IMR-90 (cell line): ENCODE results near the gene WBP1L. TPM values are rescaled to one million over a fixed set of nuclear protein-coding genes. Genes with fewer than 3 reads are reported as not detected.

Source experiments
- ATAC-seq: fragments of 200-7000 bp; cut with Tn5 transposase; 2 replicates; pipeline ENCODE4 v1.9.1; 2020; ENCODE audit warnings: low read depth, mild to moderate bottlenecking, moderate library complexity
- BruUV-seq: library from RNA; stranded (reverse); fragments of 400-500 nt; replicated peaks from 2 replicates; lab custom pipeline; 2021; lab: Mats Ljungman, UMichigan
- CTCF ChIA-PET: fragments of 300-600 bp; formaldehyde crosslinking; extraction: SDS; loops from one replicate; lab custom pipeline; 2021; ENCODE audit warnings: antibody characterized with exemption; lab: Yijun Ruan, JAX
- POLR2A ChIA-PET: fragments of 300-600 bp; sonication (Branson Sonifier 250); formaldehyde crosslinking; loops from one replicate; lab custom pipeline; 2022; ENCODE audit warnings: antibody characterized with exemption; ENCODE audit not compliant: unreplicated experiment; lab: Charles Lee
- DNase-seq: peaks from one replicate; pipeline ENCODE4 v3.0.0; 2013
- H2AFZ ChIP-seq: replicated peaks from 2 replicates; pipeline ENCODE3; 2013; ENCODE audit warnings: low read length, mild to moderate bottlenecking; ENCODE audit not compliant: poor library complexity
- H2AK5ac ChIP-seq: 2 replicates; pipeline ENCODE4 v1.6.1; 2013; ENCODE audit warnings: low read depth, low read length, inconsistent platforms
- H2AK9ac ChIP-seq: replicated peaks from 2 replicates; pipeline ENCODE3; 2013; ENCODE audit warnings: mild to moderate bottlenecking, low read depth, low read length, moderate library complexity; ENCODE audit not compliant: poor library complexity
- H2BK120ac ChIP-seq: 2 replicates; pipeline ENCODE4 v1.6.1; 2013; ENCODE audit warnings: low read depth, low read length, inconsistent platforms
- H2BK15ac ChIP-seq: 3 replicates; pipeline ENCODE4 v1.6.1; 2013; ENCODE audit warnings: low read depth, low read length, inconsistent platforms
- H2BK20ac ChIP-seq: 2 replicates; pipeline ENCODE4 v1.6.1; 2013; ENCODE audit warnings: low read depth, mild to moderate bottlenecking, inconsistent platforms, low read length, moderate library complexity
- H2BK5ac ChIP-seq: 2 replicates; pipeline ENCODE4 v1.6.1; 2013; ENCODE audit warnings: mild to moderate bottlenecking, low read depth, low read length, inconsistent platforms; ENCODE audit not compliant: poor library complexity, severe bottlenecking
- H3K14ac ChIP-seq: replicated peaks from 2 replicates; pipeline ENCODE4 v1.6.1; 2013; ENCODE audit warnings: low read depth, low read length, inconsistent platforms
- H3K18ac ChIP-seq: 2 replicates; pipeline ENCODE4 v1.6.1; 2013; ENCODE audit warnings: low read depth, low read length, control low read depth
- H3K23ac ChIP-seq: 2 replicates; pipeline ENCODE4 v1.6.1; 2013; ENCODE audit warnings: low read depth, low read length, inconsistent platforms
- H3K27ac ChIP-seq: 2 replicates; pipeline ENCODE4 v1.5.1; 2013; ENCODE audit warnings: mild to moderate bottlenecking, control low read depth, low read length; ENCODE audit not compliant: insufficient read depth
- H3K27me3 ChIP-seq: 2 replicates; pipeline ENCODE4 v1.6.1; 2013; ENCODE audit warnings: low read length; ENCODE audit not compliant: control insufficient read depth, insufficient read depth
- H3K36me3 ChIP-seq: 2 replicates; pipeline ENCODE4 v1.6.1; 2013; ENCODE audit warnings: low read length, mixed read lengths; ENCODE audit not compliant: control insufficient read depth, insufficient read depth
- H3K4ac ChIP-seq: 2 replicates; pipeline ENCODE4 v1.6.1; 2013; ENCODE audit warnings: low read depth, low read length, inconsistent platforms
- H3K4me1 ChIP-seq: 2 replicates; pipeline ENCODE4 v1.6.1; 2013; ENCODE audit warnings: low read length, mixed read lengths; ENCODE audit not compliant: control insufficient read depth, insufficient read depth
- H3K4me2 ChIP-seq: 2 replicates; pipeline ENCODE4 v1.6.1; 2013; ENCODE audit warnings: low read depth, mild to moderate bottlenecking, control low read depth, low read length, moderate library complexity
- H3K4me3 ChIP-seq: 2 replicates; pipeline ENCODE4 v1.5.1; 2013; ENCODE audit warnings: low read depth, mild to moderate bottlenecking, control low read depth, low read length, moderate library complexity; ENCODE audit not compliant: insufficient read depth
- H3K56ac ChIP-seq: 2 replicates; pipeline ENCODE4 v1.6.1; 2013; ENCODE audit warnings: low read length, inconsistent platforms; ENCODE audit not compliant: insufficient read depth; ENCODE audit errors: extremely low read depth
- H3K79me1 ChIP-seq, 2 experiments: 2 replicates each; pipeline ENCODE4 v1.6.1; 2013; ENCODE audit warnings: low read length in 2 of 2, inconsistent platforms in 1 of 2, low read depth in 1 of 2
- H3K9ac ChIP-seq: 2 replicates; pipeline ENCODE4 v1.6.1; 2013; ENCODE audit warnings: low read depth, low read length, control low read depth
- H3K9me1 ChIP-seq: 2 replicates; pipeline ENCODE4 v1.6.1; 2013; ENCODE audit warnings: low read length, inconsistent platforms; ENCODE audit not compliant: insufficient read depth
- H3K9me3 ChIP-seq: 2 replicates; pipeline ENCODE4 v1.6.1; 2013; ENCODE audit warnings: low read length; ENCODE audit not compliant: control insufficient read depth, insufficient read depth
- H4K20me1 ChIP-seq: 2 replicates; pipeline ENCODE4 v1.6.1; 2013; ENCODE audit warnings: low read length, inconsistent platforms; ENCODE audit not compliant: insufficient read depth
- H4K5ac ChIP-seq: 2 replicates; pipeline ENCODE4 v1.6.1; 2013; ENCODE audit warnings: mild to moderate bottlenecking, low read depth, low read length, control low read depth
- H4K8ac ChIP-seq, 2 experiments: 2 replicates each; pipeline ENCODE4 v1.6.1; 2013; ENCODE audit warnings: low read depth in 2 of 2, low read length in 2 of 2, control low read depth in 1 of 2, inconsistent platforms in 1 of 2
- H4K91ac ChIP-seq: 2 replicates; pipeline ENCODE4 v1.6.1; 2013; ENCODE audit warnings: low read depth, low read length, inconsistent platforms; ENCODE audit not compliant: insufficient read depth
- BHLHE40 ChIP-seq: fragments of 150-350 bp; IDR thresholded peaks from 2 replicates; pipeline ENCODE4 v1.6.1; 2016; ENCODE audit warnings: mild to moderate bottlenecking, low read depth, low read length
- FOS ChIP-seq: fragments of 150-350 bp; IDR thresholded peaks from 2 replicates; pipeline ENCODE4 v1.6.1; 2016; ENCODE audit warnings: low read depth, low read length
- MAFK ChIP-seq: IDR thresholded peaks from 2 replicates; pipeline ENCODE4 v1.6.1; 2012; ENCODE audit warnings: low read depth, low read length, improper control_type of control experiment
- MAZ ChIP-seq: IDR thresholded peaks from 2 replicates; pipeline ENCODE4 v1.6.1; 2012; ENCODE audit warnings: low read depth, mild to moderate bottlenecking, low read length, improper control_type of control experiment, moderate library complexity, borderline replicate concordance
- MXI1 ChIP-seq: IDR thresholded peaks from 2 replicates; pipeline ENCODE4 v1.6.1; 2012; ENCODE audit warnings: low read depth, mild to moderate bottlenecking, low read length, moderate library complexity, borderline replicate concordance
- NFE2L2 ChIP-seq: fragments of 150-350 bp; IDR thresholded peaks from 2 replicates; pipeline ENCODE4 v1.6.1; 2016; ENCODE audit warnings: low read depth, mild to moderate bottlenecking, low read length
- POLR2A ChIP-seq: IDR thresholded peaks from 2 replicates; pipeline ENCODE4 v1.6.1; 2012; ENCODE audit warnings: mild to moderate bottlenecking, low read depth, low read length
- RAD21 ChIP-seq: IDR thresholded peaks from 2 replicates; pipeline ENCODE4 v1.6.1; 2012; ENCODE audit warnings: low read length, improper control_type of control experiment
- RFX5 ChIP-seq: IDR thresholded peaks from 2 replicates; pipeline ENCODE4 v1.8.0; 2012; ENCODE audit warnings: low read depth, mild to moderate bottlenecking, low read length, moderate library complexity
- SMC3 ChIP-seq: fragments of 150-350 bp; IDR thresholded peaks from 2 replicates; pipeline ENCODE4 v1.6.1; 2016; ENCODE audit warnings: low read depth, mild to moderate bottlenecking, antibody characterized with exemption, low read length, moderate library complexity
- WGBS, 2 experiments: methylation state at CpG; one replicate each; pipeline versions ENCODE4 v1.1.5 to v1.1.7; 2013; ENCODE audit warnings: missing lambda C conversion rate in 2 of 2; ENCODE audit not compliant: insufficient read length in 1 of 2; ENCODE audit errors: extremely low coverage in 2 of 2; 5-methylcytosine and 5-hydroxymethylcytosine counted together
- dilution Hi-C: fragments of 300-500 bp; cut with HindIII; formaldehyde crosslinking; loops from one replicate; pipeline ENCODE4 v1.14.3; 2018; ENCODE audit warnings: low sequenced_read_pairs; ENCODE audit not compliant: unreplicated experiment
- in situ Hi-C: fragments of 300-500 bp; cut with MboI; formaldehyde crosslinking; loops from 3 replicates; pipeline ENCODE4 v1.14.3; 2019; ENCODE audit warnings: low sequenced_read_pairs, inconsistent platforms, mixed read lengths
- intact Hi-C: fragments of 100-400 bp; cut with micrococcal nuclease; formaldehyde crosslinking; loops from 2 replicates; pipeline ENCODE4 v1.10.0; 2022
- polyA plus RNA-seq, 3 experiments: library from polyadenylated mRNA; depleted of rRNA; stranded (reverse); fragments of >200 nt; gene quantifications; 2 replicates each; pipeline ENCODE4 v1.2.3, GENCODE V29; 2012; ENCODE audit warnings: low replicate concordance in 1 of 3
- total RNA-seq: library from RNA; depleted of rRNA; stranded (reverse); fragments of >200 nt; gene quantifications from 2 replicates; pipeline ENCODE4 v1.2.3, GENCODE V29; 2012
- TF ChIP-seq, protein P1 (sequence below): fragments of 150-350 bp; IDR thresholded peaks from 2 replicates; pipeline ENCODE4 v1.6.1; 2016; ENCODE audit warnings: low read depth, mild to moderate bottlenecking, low read length, moderate library complexity, borderline replicate concordance
- TF ChIP-seq, protein P2 (sequence below): fragments of 150-350 bp; IDR thresholded peaks from 2 replicates; pipeline ENCODE4 v1.6.1; 2017; ENCODE audit warnings: mild to moderate bottlenecking, antibody characterized with exemption, low read length, low read depth

The WBP1L gene
- total and polyA plus RNA-seq, 2 of the 4 experiments (the other 2 are of a cell fraction): 20.7 to 31.0 TPM

DNA sequence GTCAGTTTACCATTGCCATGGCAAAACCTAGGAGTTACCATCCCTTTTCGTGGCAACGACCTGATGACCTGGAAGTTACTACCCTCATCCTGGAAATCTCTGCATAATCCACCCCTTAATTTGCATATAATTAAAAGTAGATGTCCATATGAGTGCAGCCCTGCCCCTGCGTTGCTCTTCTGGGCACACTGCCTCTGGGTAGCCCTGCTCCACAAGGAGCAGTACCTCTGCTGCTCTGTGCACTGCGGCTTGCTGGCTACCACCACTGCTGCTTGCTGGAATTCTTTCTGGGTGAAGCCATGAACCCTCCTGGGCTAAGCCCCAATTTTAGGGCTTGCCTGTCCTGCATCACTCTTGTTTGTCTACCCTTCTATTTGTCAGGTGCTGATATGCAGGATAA lies 80.9 kb downstream of the WBP1L start:
- Histone ChIP-seq H3K9me3 (no peaks in the 10 kb centered on the region), H2BK5ac (no peak overlapping the region), H3K9me1 (no peaks in the 10 kb centered on the region), H3K23ac (no peak overlapping the region), H2AK9ac (no peak overlapping the region), H4K8ac (no peak overlapping the region), H3K4me3 (no peak overlapping the region), H3K27me3 (peaks cover 2% of the 10 kb centered on the region), H2BK120ac (no peak overlapping the region), H3K79me1 (no peaks in the 10 kb centered on the region), H3K18ac (no peak overlapping the region), H3K4ac (no peak overlapping the region), H3K27ac (no peak overlapping the region), H3K4me2 (no peak overlapping the region), H3K14ac (no peak overlapping the region), H3K36me3 (no peaks in the 10 kb centered on the region), H2AFZ (no peak overlapping the region), H3K9ac (no peak overlapping the region), H3K4me1 (no peaks in the 10 kb centered on the region), H2BK15ac (no peak overlapping the region), H3K56ac (no peak overlapping the region), H2AK5ac (no peak overlapping the region), H4K20me1 (no peaks in the 10 kb centered on the region), H2BK20ac (no peak overlapping the region), H4K91ac (no peak overlapping the region), H4K5ac (no peak overlapping the region)
- in situ Hi-C loops (no loop called here), intact Hi-C loops (no loop called here), dilution Hi-C loops (no loop called here)
- BruUV-seq: no TSS peak
- CTCF ChIA-PET: no interaction called here
- no peak for DNase-seq
- POLR2A ChIA-PET: no interaction called here
- ATAC-seq: no peak
- TF ChIP-seq MXI1: no peak
- no peak for TF ChIP-seq BHLHE40
- no peak for TF ChIP-seq NFE2L2
- no peak for TF ChIP-seq RFX5
- no peak for TF ChIP-seq SMC3
- TF ChIP-seq MAFK: no peak
- TF ChIP-seq, protein P1, sequence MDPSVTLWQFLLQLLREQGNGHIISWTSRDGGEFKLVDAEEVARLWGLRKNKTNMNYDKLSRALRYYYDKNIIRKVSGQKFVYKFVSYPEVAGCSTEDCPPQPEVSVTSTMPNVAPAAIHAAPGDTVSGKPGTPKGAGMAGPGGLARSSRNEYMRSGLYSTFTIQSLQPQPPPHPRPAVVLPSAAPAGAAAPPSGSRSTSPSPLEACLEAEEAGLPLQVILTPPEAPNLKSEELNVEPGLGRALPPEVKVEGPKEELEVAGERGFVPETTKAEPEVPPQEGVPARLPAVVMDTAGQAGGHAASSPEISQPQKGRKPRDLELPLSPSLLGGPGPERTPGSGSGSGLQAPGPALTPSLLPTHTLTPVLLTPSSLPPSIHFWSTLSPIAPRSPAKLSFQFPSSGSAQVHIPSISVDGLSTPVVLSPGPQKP: no peak
- TF ChIP-seq, protein P2, sequence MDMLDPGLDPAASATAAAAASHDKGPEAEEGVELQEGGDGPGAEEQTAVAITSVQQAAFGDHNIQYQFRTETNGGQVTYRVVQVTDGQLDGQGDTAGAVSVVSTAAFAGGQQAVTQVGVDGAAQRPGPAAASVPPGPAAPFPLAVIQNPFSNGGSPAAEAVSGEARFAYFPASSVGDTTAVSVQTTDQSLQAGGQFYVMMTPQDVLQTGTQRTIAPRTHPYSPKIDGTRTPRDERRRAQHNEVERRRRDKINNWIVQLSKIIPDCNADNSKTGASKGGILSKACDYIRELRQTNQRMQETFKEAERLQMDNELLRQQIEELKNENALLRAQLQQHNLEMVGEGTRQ: no peak
- no peak for TF ChIP-seq RAD21
- TF ChIP-seq POLR2A: no peak
- TF ChIP-seq MAZ: no peak
- TF ChIP-seq FOS: no peak
- no CpG with 5 or more reads among the region's 4 CpGs for WGBS, 2 experiments
